GM04503 (cell line): ENCODE measurements around the gene TYROBP.
"Not testable (repeated sequence)": the region's sequence is repeated elsewhere in the genome, so short reads cannot be mapped to it uniquely, and the experiment has no call there.

Experiments used
- DNase-seq: peaks from one replicate; pipeline ENCODE4 v3.0.0-alpha.2; 2012; ENCODE audit warnings: low read depth

The TYROBP gene

GRCh38 chr19:35908010-35908441 is at the start of gene TYROBP:
Gene TYROBP (minus strand): TSS chr19:35908295. CDS start chr19:35908228, 67 bp downstream.
- no peak for DNase-seq

GRCh38 chr19:35957411-35957810 is 49.3 kb upstream of the TYROBP start:
- DNase-seq = not testable (repeated sequence)

- no peak for DNase-seq
Measured at GRCh38 chr19:35955881-35956634, 48.0 kb upstream of the TYROBP start.

GRCh38 chr19:35949131-35949530 is 41.0 kb upstream of the TYROBP start:
- no peak for DNase-seq

- no peak for DNase-seq
Measured at GRCh38 chr19:35946203-35946602, 38.1 kb upstream of the TYROBP start.

- DNase-seq = no peak
Measured at GRCh38 chr19:35945121-35945790, 37.2 kb upstream of the TYROBP start.

- no peak for DNase-seq
Measured at GRCh38 chr19:35944556-35944955, 36.5 kb upstream of the TYROBP start.

- DNase-seq = no peak
Measured at GRCh38 chr19:35943321-35944301, 35.5 kb upstream of the TYROBP start.

- DNase-seq = no peak
Measured at GRCh38 chr19:35942235-35942634, 34.1 kb upstream of the TYROBP start.

GRCh38 chr19:35940839-35941238 is 32.7 kb upstream of the TYROBP start:
- no peak for DNase-seq

GRCh38 chr19:35940078-35940775 is 32.1 kb upstream of the TYROBP start:
- DNase-seq = no peak

GRCh38 chr19:35939307-35940077 is 31.4 kb upstream of the TYROBP start:
- no peak for DNase-seq

- no peak for DNase-seq
Measured at GRCh38 chr19:35938282-35939224, 30.5 kb upstream of the TYROBP start.

GRCh38 chr19:35937345-35938281 is 29.5 kb upstream of the TYROBP start:
- no peak for DNase-seq

- no peak for DNase-seq
Measured at GRCh38 chr19:35936738-35937268, 28.7 kb upstream of the TYROBP start.

- no peak for DNase-seq
Measured at GRCh38 chr19:35935911-35936737, 28.0 kb upstream of the TYROBP start, which contains the start of gene LRFN3. Gene LRFN3 (plus strand): TSS chr19:35936374. CDS start chr19:35939426, 3,052 bp downstream.

GRCh38 chr19:35932291-35932936 is 24.3 kb upstream of the TYROBP start:
- DNase-seq = no peak
